C4-2B (cell line): Measurements from ENCODE around the gene ACOXL.

Experiments
- CTCF ChIP-seq: fragments of 450-650 bp; conservative IDR thresholded peaks from 2 replicates; pipeline ENCODE4 v1.5.1; 2017; ENCODE audit warnings: mild to moderate bottlenecking
- ZFX ChIP-seq: fragments of 450-650 bp; IDR thresholded peaks from 2 replicates; pipeline ENCODE4 v1.6.1; 2017

- TF ChIP-seq CTCF (no peak), ZFX (no peak)
Measured at GRCh38 chr2:110828330-110828729, 96.0 kb downstream of the ACOXL start.
